Thyroid gland (tissue), 4 donors: ENCODE results near the gene ZNF474. TPM values are rescaled to one million over a fixed set of nuclear protein-coding genes. Genes with fewer than 3 reads are reported as not detected.

Experiments used
- DNase-seq, 2 donors: peaks; one replicate each; pipeline ENCODE4 v3.0.0-alpha.2; 2019
- H3K27ac ChIP-seq, 3 donors: fragments of 200-600 bp; sonication (generic); 1 replicate in 2 of 3; 2 replicates in 1 of 3; pipeline ENCODE4 v1.5.1; 2016 to 2019; ENCODE audit warnings: mild to moderate bottlenecking in 1 of 3, moderate library complexity in 1 of 3
- H3K27me3 ChIP-seq: fragments of 200-600 bp; sonication (generic); one replicate; pipeline ENCODE4 v1.5.1; 2019
- H3K36me3 ChIP-seq, 2 donors: fragments of 200-600 bp; sonication (generic); one replicate each; pipeline ENCODE4 v1.5.1; 2016 to 2019
- H3K4me1 ChIP-seq, 2 donors: fragments of 200-600 bp; sonication (generic); one replicate each; pipeline ENCODE4 v1.5.1; 2017 to 2019
- H3K4me3 ChIP-seq, 3 donors: fragments of 200-600 bp; sonication (generic); replicated peaks in 1 of 3; 1 replicate in 2 of 3; 2 replicates in 1 of 3; pipeline ENCODE4 v1.5.1; 2016; ENCODE audit warnings: mild to moderate bottlenecking in 1 of 3
- H3K9me3 ChIP-seq: fragments of 200-600 bp; sonication (generic); one replicate; pipeline ENCODE4 v1.5.1; 2017
- CTCF ChIP-seq, 6 experiments: fragments of 200-600 bp in 3 of 6; fragments of 450-650 bp in 3 of 6; sonication (generic) in 3 of 6; IDR thresholded peaks; one replicate each; pipeline ENCODE4 v1.5.1; 2016 to 2019; ENCODE audit warnings: antibody characterized with exemption in 6 of 6, mild to moderate bottlenecking in 2 of 6, inconsistent platforms in 1 of 6, moderate library complexity in 1 of 6
- POLR2A ChIP-seq, 2 donors: fragments of 450-650 bp; IDR thresholded peaks; one replicate each; pipeline ENCODE4 v1.6.1; 2017; ENCODE audit warnings: antibody characterized with exemption in 2 of 2, mild to moderate bottlenecking in 2 of 2, moderate library complexity in 1 of 2
- intact Hi-C: fragments of 100-400 bp; cut with DNase I; formaldehyde crosslinking; loops from one replicate; pipeline ENCODE4 v1.15.1; 2023
- total RNA-seq, 4 donors: library from RNA; depleted of rRNA; stranded (reverse); fragments of >200 nt; gene quantifications; one replicate each; pipeline ENCODE4 v1.2.3, GENCODE V29; 2016

Gene ZNF474
- total RNA-seq, 4 donors from 2014 or later: 0.33 to 1.5 (median 0.54) TPM; not detected in 1

- Histone ChIP-seq H3K27ac (no peak overlapping the region), H3K9me3 (no peaks in the 10 kb centered on the region), H3K4me1 (no peaks in the 10 kb centered on the region), H3K27me3 (no peaks in the 10 kb centered on the region), H3K36me3 (no peaks in the 10 kb centered on the region), H3K4me3 (no peak overlapping the region)
- intact Hi-C loops: no loop called here
- TF ChIP-seq POLR2A (IDR thresholded peaks at IDR 0.05): no peak
- no peak for TF ChIP-seq CTCF (IDR thresholded peaks at IDR 0.05)
- DNase-seq: no peak
These were observed 73.6 kb downstream of the ZNF474 start for GRCh38 chr5:122202952-122203351.

Other genes starting within 250 kb of the ZNF474 start
- gene SRFBP1, start 167.6 kb upstream of the ZNF474 start, total RNA-seq: 10 to 100 TPM; 13.3 to 23.8 (median 18.0) TPM
- gene LOX, start 51.3 kb upstream of the ZNF474 start, total RNA-seq: 10 to 100 TPM; 11.8 to 39.5 (median 34.2) TPM
- 10 to 100 TPM in 2 of 4 donors, 1 to 10 TPM in 2; 4.0 to 12.8 (median 9.8) TPM for gene SNCAIP, start 182.7 kb downstream of the ZNF474 start, total RNA-seq